Bronchial epithelial cell (primary cell): ENCODE measurements around the gene ARHGDIB. TPM values are rescaled to one million over a fixed set of nuclear protein-coding genes. Genes with fewer than 3 reads are reported as not detected.

Experiments
- DNase-seq: peaks from one replicate; pipeline ENCODE4 v3.0.0-alpha.2; 2010; ENCODE audit warnings: low read depth
- FAIRE-seq: peaks from 2 replicates; lab custom pipeline; 2011; peaks lifted over from hg19 to GRCh38; lab: Jason Lieb, UNC
- H3K27me3 ChIP-seq: 2 replicates; pipeline ENCODE4 v1.5.1; 2011; ENCODE audit warnings: low read length; ENCODE audit not compliant: control insufficient read depth, insufficient read depth
- H3K36me3 ChIP-seq: 2 replicates; pipeline ENCODE4 v1.5.1; 2011; ENCODE audit warnings: low read length; ENCODE audit not compliant: control insufficient read depth, insufficient read depth
- H3K4me3 ChIP-seq: 2 replicates; pipeline ENCODE4 v1.5.1; 2011; ENCODE audit warnings: mild to moderate bottlenecking, low read depth, low read length, control low read depth
- total RNA-seq: library from RNA; depleted of rRNA; stranded (reverse); fragments of >200 nt; gene quantifications from 2 replicates; pipeline ENCODE4 v1.2.1, GENCODE V29; 2014
- TF ChIP-seq, protein P1 (sequence below): IDR thresholded peaks from 2 replicates; pipeline ENCODE4 v1.5.1; 2011; ENCODE audit warnings: mild to moderate bottlenecking, moderate library complexity, low read length, control low read depth, inconsistent platforms; ENCODE audit not compliant: insufficient read depth, severe bottlenecking

Gene ARHGDIB
- total RNA-seq, 1 donor from 2014 or later, result 0.53 TPM

GRCh38 chr12:14988035-14988434 is 26.6 kb upstream of the ARHGDIB start:
- DNase-seq (no peak), FAIRE-seq (no peak)
- Histone ChIP-seq H3K27me3 (no peaks in the 10 kb centered on the region), H3K4me3 (no peak overlapping the region), H3K36me3 (no peaks in the 10 kb centered on the region)
- TF ChIP-seq, protein P1, sequence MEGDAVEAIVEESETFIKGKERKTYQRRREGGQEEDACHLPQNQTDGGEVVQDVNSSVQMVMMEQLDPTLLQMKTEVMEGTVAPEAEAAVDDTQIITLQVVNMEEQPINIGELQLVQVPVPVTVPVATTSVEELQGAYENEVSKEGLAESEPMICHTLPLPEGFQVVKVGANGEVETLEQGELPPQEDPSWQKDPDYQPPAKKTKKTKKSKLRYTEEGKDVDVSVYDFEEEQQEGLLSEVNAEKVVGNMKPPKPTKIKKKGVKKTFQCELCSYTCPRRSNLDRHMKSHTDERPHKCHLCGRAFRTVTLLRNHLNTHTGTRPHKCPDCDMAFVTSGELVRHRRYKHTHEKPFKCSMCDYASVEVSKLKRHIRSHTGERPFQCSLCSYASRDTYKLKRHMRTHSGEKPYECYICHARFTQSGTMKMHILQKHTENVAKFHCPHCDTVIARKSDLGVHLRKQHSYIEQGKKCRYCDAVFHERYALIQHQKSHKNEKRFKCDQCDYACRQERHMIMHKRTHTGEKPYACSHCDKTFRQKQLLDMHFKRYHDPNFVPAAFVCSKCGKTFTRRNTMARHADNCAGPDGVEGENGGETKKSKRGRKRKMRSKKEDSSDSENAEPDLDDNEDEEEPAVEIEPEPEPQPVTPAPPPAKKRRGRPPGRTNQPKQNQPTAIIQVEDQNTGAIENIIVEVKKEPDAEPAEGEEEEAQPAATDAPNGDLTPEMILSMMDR, result no peak

DNA sequence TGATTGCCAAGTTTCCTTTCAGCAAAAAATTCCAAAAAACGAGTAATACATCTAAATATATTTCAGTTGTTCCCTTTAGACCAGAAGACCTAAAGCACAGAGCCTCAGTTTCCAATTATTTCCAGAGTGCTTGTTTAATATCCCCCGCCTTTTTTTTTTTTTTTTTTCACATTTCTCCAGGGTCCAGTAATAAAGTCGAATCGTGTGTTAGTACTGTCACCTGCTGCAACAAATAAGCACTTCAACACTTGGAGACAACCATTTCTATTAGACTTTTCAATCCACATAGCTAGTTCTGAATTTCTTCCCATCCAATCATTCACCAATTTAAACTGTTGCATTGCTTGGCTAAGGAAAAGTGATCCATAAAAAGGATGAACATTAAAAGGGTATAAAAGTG is 25.0 kb upstream of the ARHGDIB start:
- no peak for DNase-seq
- no peak for FAIRE-seq

GRCh38 chr12:14984766-14985285 is 23.4 kb upstream of the ARHGDIB start:
- no peak overlapping the region for H3K4me3 ChIP-seq
- H3K36me3 ChIP-seq, result no peaks in the 10 kb centered on the region
- TF ChIP-seq, protein P1, result no peak
- FAIRE-seq (no peak), DNase-seq (no peak)
- H3K27me3 ChIP-seq, result no peaks in the 10 kb centered on the region

More for the DNA sequence above, 25.0 kb upstream of the ARHGDIB start:
- H3K27me3 ChIP-seq, result no peaks in the 10 kb centered on the region
- TF ChIP-seq, protein P1, result peak; percentile 8
- no peaks in the 10 kb centered on the region for H3K36me3 ChIP-seq
- H3K4me3 ChIP-seq, result no peak overlapping the region

DNA sequence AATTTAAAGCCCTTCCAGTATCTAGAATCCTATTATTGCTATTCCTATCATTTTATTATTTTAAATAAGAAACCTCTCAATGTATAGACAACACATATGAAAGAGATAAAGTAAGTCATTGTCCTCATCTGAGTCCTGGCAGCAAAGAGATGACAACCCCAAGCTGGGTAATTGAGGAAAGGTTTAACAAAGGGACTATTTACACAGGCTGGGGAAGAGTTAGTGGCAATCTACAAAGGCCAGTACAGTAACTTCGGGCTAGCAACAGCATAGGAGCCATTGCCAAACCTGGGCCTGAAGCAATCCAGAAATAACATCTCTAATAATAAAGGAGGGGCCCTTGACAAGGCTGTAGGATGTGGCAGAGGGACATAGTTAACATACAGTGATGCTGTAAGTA is 22.6 kb upstream of the ARHGDIB start:
- no peak overlapping the region for H3K4me3 ChIP-seq
- H3K36me3 ChIP-seq, result no peaks in the 10 kb centered on the region
- no peak for DNase-seq
- TF ChIP-seq, protein P1, result no peak
- no peaks in the 10 kb centered on the region for H3K27me3 ChIP-seq
- no peak for FAIRE-seq

- no peak for DNase-seq
- no peaks in the 10 kb centered on the region for H3K36me3 ChIP-seq
- FAIRE-seq, result no peak
- TF ChIP-seq, protein P1, result no peak
- H3K4me3 ChIP-seq, result no peak overlapping the region
- H3K27me3 ChIP-seq, result no peaks in the 10 kb centered on the region
These were observed 21.6 kb upstream of the ARHGDIB start for GRCh38 chr12:14982991-14983390.

DNA sequence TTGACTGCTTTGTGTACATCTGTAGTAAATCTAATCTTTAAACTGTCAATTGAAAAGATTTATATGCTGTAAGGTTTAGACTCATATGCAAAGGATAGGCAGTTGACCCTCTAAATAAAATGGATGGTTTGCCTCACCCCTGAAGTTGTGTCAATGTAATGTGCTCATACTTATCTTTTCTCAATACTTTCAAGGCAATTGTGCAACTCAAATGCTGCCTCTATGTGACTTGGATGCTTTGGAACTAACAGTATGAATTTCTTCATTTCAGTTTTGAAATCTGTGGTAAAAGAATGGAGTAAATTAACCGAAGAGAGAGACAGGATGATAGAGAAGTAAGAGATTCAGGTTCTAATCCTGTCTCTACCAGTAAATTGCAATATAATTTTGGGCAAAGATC is 21.2 kb upstream of the ARHGDIB start:
- TF ChIP-seq, protein P1, result no peak
- no peaks in the 10 kb centered on the region for H3K36me3 ChIP-seq
- H3K27me3 ChIP-seq, result no peaks in the 10 kb centered on the region
- no peak overlapping the region for H3K4me3 ChIP-seq
- DNase-seq, result no peak
- FAIRE-seq, result no peak
